DLD1 (cell line): ENCODE measurements around the gene PROK1.
"Not testable (repeated sequence)": the region's sequence is repeated elsewhere in the genome, so short reads cannot be mapped to it uniquely, and the experiment has no call there.

Source experiments
- in situ Hi-C: cut with HindIII; loops from 2 replicates; pipeline ENCODE4 v1.10.0; 2017; ENCODE audit warnings: low sequenced_read_pairs

Gene PROK1

GRCh38 chr1:110433213-110433612, 17.7 kb upstream of the PROK1 start:
- in situ Hi-C loops: no loop called here

- in situ Hi-C loops: no loop called here
These were observed 17.1 kb upstream of the PROK1 start for GRCh38 chr1:110433803-110434202.

GRCh38 chr1:110434946-110435345, 16.0 kb upstream of the PROK1 start:
- in situ Hi-C loops: no loop called here

- in situ Hi-C loops: no loop called here
These were observed 14.3 kb upstream of the PROK1 start for GRCh38 chr1:110436635-110437034.

- in situ Hi-C loops: not testable (repeated sequence)
These were observed 13.2 kb upstream of the PROK1 start for GRCh38 chr1:110437645-110438299.

GRCh38 chr1:110438893-110439292, 12.1 kb upstream of the PROK1 start:
- in situ Hi-C loops: no loop called here

- in situ Hi-C loops: not testable (repeated sequence)
These were observed 11.1 kb upstream of the PROK1 start for GRCh38 chr1:110439873-110440272.

- in situ Hi-C loops: no loop called here
These were observed 10.1 kb upstream of the PROK1 start for GRCh38 chr1:110440877-110441276.

- in situ Hi-C loops: no loop called here
These were observed 9.1 kb upstream of the PROK1 start for GRCh38 chr1:110441888-110442287.

GRCh38 chr1:110443451-110443850, 7.5 kb upstream of the PROK1 start:
- in situ Hi-C loops: no loop called here

GRCh38 chr1:110444561-110444960, 6.4 kb upstream of the PROK1 start:
- in situ Hi-C loops: no loop called here

GRCh38 chr1:110449661-110450651, 993 bp upstream of the PROK1 start:
- in situ Hi-C loops: no loop called here

- in situ Hi-C loops: no loop called here
These were observed 1.4 kb downstream of the PROK1 start for GRCh38 chr1:110452330-110452729.

GRCh38 chr1:110453829-110454228, 2.9 kb downstream of the PROK1 start:
- in situ Hi-C loops: no loop called here

GRCh38 chr1:110454328-110454727, 3.4 kb downstream of the PROK1 start:
- in situ Hi-C loops: no loop called here

- in situ Hi-C loops: no loop called here
These were observed 4.2 kb downstream of the PROK1 start for GRCh38 chr1:110455151-110455550.

- in situ Hi-C loops: no loop called here
These were observed 6.3 kb downstream of the PROK1 start for GRCh38 chr1:110457206-110457605.

GRCh38 chr1:110460253-110461220, 9.6 kb downstream of the PROK1 start:
- in situ Hi-C loops: no loop called here

- in situ Hi-C loops: no loop called here
These were observed 11.1 kb downstream of the PROK1 start for GRCh38 chr1:110462093-110462492.

GRCh38 chr1:110462964-110463363, 12.0 kb downstream of the PROK1 start:
- in situ Hi-C loops: no loop called here

- in situ Hi-C loops: no loop called here
These were observed 12.8 kb downstream of the PROK1 start for GRCh38 chr1:110463725-110464124.
